GM10266 (cell line): Measurements from ENCODE around the gene BAHD1.

ENCODE experiments used
- DNase-seq: peaks from one replicate; pipeline ENCODE4 v3.0.0; 2012; ENCODE audit errors: extremely low spot score
- TF ChIP-seq, protein P1 (sequence below): IDR thresholded peaks from 2 replicates; pipeline ENCODE4 v1.5.1; 2012; ENCODE audit warnings: mild to moderate bottlenecking, low read depth; ENCODE audit not compliant: control insufficient read depth, insufficient read depth; ENCODE audit errors: missing control alignments

The BAHD1 gene

GRCh38 chr15:40441565-40442531 is 1.1 kb downstream of the BAHD1 start:
- TF ChIP-seq, protein P1, sequence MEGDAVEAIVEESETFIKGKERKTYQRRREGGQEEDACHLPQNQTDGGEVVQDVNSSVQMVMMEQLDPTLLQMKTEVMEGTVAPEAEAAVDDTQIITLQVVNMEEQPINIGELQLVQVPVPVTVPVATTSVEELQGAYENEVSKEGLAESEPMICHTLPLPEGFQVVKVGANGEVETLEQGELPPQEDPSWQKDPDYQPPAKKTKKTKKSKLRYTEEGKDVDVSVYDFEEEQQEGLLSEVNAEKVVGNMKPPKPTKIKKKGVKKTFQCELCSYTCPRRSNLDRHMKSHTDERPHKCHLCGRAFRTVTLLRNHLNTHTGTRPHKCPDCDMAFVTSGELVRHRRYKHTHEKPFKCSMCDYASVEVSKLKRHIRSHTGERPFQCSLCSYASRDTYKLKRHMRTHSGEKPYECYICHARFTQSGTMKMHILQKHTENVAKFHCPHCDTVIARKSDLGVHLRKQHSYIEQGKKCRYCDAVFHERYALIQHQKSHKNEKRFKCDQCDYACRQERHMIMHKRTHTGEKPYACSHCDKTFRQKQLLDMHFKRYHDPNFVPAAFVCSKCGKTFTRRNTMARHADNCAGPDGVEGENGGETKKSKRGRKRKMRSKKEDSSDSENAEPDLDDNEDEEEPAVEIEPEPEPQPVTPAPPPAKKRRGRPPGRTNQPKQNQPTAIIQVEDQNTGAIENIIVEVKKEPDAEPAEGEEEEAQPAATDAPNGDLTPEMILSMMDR, result peak; percentile 44
- DNase-seq, result peak; percentile 68

DNA sequence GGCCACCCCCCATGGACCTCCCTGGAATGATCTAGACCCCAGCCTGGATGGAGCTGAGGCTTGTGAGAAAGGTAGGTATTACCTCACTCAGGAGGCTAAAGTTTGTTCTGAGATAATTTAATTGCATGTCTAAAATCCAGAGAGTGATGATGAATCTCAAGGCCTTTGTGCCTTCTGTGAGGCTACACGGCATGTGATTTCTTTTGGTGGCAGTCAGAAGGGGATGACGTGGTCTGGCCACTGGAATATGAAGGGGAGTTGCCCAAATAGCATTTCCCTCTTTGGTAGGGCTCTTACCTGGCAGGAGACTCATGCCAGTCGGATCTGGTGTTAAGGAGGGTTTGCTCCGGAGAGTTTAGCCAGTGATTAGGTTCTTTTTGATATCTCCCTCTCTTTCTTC is 2.5 kb downstream of the BAHD1 start:
- no peak for DNase-seq
- TF ChIP-seq, protein P1, result no peak

DNA sequence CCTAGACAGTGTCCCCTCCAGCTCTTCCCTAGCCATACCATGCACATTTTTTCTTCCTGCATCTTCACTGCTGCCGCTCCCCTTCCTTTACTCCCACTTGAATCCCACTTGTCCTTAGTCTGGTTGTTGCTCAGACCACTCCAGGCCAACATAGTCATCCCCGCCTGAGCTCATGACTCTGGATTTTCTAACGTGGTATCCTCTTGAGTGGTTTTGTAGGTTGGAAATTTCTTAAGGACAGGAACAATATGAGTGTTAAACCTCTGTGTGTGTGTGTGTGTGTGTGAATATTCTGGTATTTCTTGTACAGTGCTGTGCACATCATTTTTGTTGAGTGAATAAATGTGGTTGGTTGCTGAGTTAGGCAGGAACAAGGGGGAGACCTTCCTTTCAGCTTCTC is 3.1 kb downstream of the BAHD1 start:
- no peak for DNase-seq
- TF ChIP-seq, protein P1, result no peak

- TF ChIP-seq, protein P1, result no peak
- DNase-seq, result no peak
These were observed 4.0 kb downstream of the BAHD1 start for GRCh38 chr15:40444736-40445135.

DNA sequence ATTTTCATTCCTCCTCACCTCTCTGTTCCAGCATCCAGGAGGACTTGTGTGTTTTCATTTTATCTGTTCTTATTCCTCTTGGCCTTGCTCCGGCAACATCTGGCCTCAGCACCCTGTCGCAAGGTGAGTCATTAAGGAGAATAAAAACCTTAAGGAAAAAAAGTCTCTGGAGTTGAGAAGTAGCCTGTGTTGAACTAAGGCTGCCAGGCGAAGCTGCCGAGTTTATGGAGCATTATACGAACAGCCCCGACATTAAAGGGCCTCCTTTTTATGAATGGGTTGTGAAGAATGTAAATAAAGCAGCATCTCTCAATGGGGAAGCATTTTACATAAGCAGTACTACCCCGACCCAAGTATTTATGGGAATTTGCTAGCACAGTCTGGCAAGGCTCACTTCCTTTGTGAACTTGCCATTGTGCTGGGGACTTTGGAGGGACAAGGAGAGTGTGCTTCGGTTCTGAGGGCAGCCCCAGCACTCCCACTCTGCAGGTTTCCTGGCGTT is 4.7 kb downstream of the BAHD1 start:
- DNase-seq, result no peak
- TF ChIP-seq, protein P1, result no peak

GRCh38 chr15:40446144-40446543 is 5.4 kb downstream of the BAHD1 start:
- TF ChIP-seq, protein P1, result no peak
- DNase-seq, result no peak

- DNase-seq, result no peak
- TF ChIP-seq, protein P1, result no peak
These were observed 7.6 kb downstream of the BAHD1 start for GRCh38 chr15:40448354-40448753.
